GM21619 (cell line): ENCODE data around the gene ENTPD2.
A peak's percentile ranks its signal among the peaks of the same experiment; 100 is the strongest.

Experiments
- ATAC-seq: cut with Tn5 transposase; IDR thresholded peaks from one replicate; pipeline ENCODE4 v1.9.1; 2021; ENCODE audit not compliant: unreplicated experiment

Gene ENTPD2

GRCh38 chr9:137031904-137032640 is 21.8 kb downstream of the ENTPD2 start, which contains the start of gene FUT7:
Gene FUT7 (minus strand): TSS chr9:137032088. CDS start chr9:137031991, 97 bp downstream.
- ATAC-seq: no peak

GRCh38 chr9:137030538-137031527 is 23.0 kb downstream of the ENTPD2 start:
- ATAC-seq: no peak

- no peak for ATAC-seq
Observed at GRCh38 chr9:137030006-137030405, 23.9 kb downstream of the ENTPD2 start.

GRCh38 chr9:137029058-137029936 is 24.6 kb downstream of the ENTPD2 start:
- peak; percentile 43 for ATAC-seq

- ATAC-seq: peak; percentile 29
Observed at GRCh38 chr9:137028263-137029057, 25.4 kb downstream of the ENTPD2 start.

GRCh38 chr9:137027369-137028262 is 26.2 kb downstream of the ENTPD2 start, which contains the start of gene ABCA2:
Gene ABCA2 (minus strand): TSS chr9:137028237. CDS start chr9:137028140, 97 bp downstream.
- no peak for ATAC-seq

- no peak for ATAC-seq
Observed at GRCh38 chr9:137026828-137027227, 27.0 kb downstream of the ENTPD2 start.

GRCh38 chr9:137026384-137026783 is 27.5 kb downstream of the ENTPD2 start:
- ATAC-seq: no peak

- no peak for ATAC-seq
Observed at GRCh38 chr9:137025517-137025966, 28.3 kb downstream of the ENTPD2 start.

GRCh38 chr9:137023583-137023991 is 30.3 kb downstream of the ENTPD2 start:
- ATAC-seq: no peak

GRCh38 chr9:137023157-137023556 is 30.7 kb downstream of the ENTPD2 start:
- no peak for ATAC-seq

- no peak for ATAC-seq
Observed at GRCh38 chr9:137022662-137023008, 31.2 kb downstream of the ENTPD2 start.

- no peak for ATAC-seq
Observed at GRCh38 chr9:137021979-137022661, 31.7 kb downstream of the ENTPD2 start.

- no peak for ATAC-seq
Observed at GRCh38 chr9:137021568-137021978, 32.3 kb downstream of the ENTPD2 start.

- no peak for ATAC-seq
Observed at GRCh38 chr9:137020771-137021567, 32.9 kb downstream of the ENTPD2 start.

GRCh38 chr9:137019891-137020683 is 33.8 kb downstream of the ENTPD2 start:
- ATAC-seq: no peak
